NCI-H2227 treated with DMSO at 0.1 percent for 48 hours (cell line): ENCODE measurements around the gene ZSWIM1.
A peak's percentile ranks its signal among the peaks of the same experiment; 100 is the strongest.
"Not testable (repeated sequence)": the region's sequence is repeated elsewhere in the genome, so short reads cannot be mapped to it uniquely, and the experiment has no call there.

ENCODE experiments used
- DNase-seq: peaks from one replicate; lab custom pipeline; 2025; lab: John Stamatoyannopoulos, UW

ZSWIM1 gene

DNA sequence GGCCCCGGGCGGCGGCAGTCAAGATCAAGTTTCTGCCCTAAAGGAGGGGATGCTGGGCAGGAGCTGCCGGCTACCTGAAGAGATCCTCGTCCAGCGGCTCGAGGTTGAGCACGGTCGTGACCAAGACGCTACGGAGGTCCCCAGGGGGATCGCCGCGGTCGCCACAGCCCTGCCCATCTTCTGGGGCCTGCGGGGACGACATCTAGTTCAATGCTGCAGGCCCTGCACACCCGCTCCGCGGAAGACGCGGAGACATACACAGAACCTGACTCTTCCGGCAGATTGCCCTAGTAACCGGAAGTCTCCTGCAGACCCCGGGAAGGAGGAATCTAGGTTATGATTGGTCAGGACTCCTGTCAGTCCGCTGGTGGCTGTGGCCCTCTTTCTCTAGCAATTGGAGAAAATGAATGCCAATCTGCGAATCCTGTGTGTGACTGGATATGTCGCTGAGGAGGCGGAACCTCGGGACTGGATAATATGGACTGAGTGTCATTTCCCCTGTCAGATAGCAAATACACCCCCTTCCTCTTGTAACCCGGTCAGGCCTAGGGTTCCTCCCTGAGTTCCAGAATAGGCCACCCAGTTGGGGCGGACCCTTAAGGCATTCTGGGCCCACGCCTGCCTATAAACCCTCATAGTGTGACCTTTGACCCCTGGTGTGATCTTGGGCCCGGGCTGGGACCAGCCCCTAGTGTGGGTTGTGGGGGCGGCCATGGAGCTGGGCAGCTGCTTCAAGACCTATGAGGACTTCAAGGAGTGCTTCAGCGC is 23.7 kb upstream of the ZSWIM1 start, which contains the start of the genes ACOT8 and ZSWIM3:
TSS of gene ACOT8 (minus strand) at position 279 of the 768 bp plus-strand sequence. CDS start at position 202, 77 bp downstream.
TSS of gene ZSWIM3 (plus strand) at position 501 of the 768 bp plus-strand sequence. CDS start at position 713, 212 bp downstream.
- DNase-seq: peak; percentile 99

DNA sequence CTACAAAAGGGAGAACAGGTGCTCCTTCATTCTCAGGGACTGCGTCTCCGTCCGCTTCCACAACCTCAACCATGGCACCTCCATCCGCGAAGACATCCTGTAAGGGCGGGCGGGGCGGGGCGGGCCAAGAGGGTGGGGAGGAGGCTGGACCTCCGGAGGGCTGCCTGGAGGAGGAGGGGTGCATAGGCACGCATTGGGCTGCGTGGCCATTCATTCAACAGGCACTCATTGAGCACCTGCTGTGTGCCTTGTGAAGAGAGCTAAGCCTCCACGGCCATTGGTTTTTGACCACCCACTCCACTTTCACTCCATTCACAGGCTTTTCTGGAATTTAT is 23.2 kb upstream of the ZSWIM1 start:
- no peak for DNase-seq

DNA sequence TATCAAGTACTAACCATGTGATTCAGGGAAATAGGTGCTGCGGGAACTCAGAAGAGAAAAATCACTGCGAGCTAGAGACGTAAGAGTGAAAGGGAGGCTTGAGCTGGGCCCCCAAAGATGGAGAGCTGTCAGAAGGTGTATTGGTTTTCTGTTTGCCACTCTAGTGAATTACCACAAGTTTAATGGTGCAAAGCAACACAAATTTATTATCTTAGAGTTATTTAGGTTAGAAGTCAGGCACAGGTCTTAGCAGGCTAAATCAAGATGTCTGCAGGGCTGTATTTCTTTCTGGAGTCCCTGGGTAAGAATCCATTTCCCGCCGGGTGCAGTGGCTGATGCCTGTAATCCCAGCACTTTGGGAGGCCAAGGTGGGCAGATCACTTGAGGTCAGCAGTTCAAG is 21.1 kb upstream of the ZSWIM1 start:
- no peak for DNase-seq

DNA sequence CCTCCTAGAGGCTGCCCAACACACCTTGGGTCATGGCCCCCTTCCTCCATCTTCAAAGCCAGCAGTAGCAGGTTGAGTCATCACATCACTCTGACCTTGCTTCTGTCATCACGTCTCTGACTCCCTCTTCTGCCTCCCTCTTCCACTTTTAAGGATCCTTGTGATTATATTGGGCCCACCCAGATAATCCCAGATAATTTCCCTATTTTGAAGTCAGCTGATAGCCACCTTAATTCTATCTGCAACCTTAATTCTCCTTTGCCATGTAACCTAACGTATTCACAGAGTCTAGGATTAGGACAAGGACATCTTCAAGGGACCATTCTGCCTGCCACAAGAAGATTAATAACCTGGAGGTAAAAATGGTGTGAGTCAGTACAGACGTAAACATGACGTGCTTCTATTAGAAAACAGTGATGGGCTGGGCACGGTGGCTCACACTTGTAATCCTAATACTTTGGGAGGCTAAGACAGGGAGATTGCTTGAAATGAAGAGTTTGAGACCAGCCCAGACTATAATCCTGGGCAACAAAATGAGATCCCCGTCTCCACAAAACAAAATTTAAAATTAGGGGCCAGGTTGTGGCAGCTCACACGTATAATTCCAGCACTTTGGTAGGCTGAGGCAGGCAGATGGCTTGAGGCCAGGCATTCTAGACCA is 20.3 kb upstream of the ZSWIM1 start:
- no peak for DNase-seq

DNA sequence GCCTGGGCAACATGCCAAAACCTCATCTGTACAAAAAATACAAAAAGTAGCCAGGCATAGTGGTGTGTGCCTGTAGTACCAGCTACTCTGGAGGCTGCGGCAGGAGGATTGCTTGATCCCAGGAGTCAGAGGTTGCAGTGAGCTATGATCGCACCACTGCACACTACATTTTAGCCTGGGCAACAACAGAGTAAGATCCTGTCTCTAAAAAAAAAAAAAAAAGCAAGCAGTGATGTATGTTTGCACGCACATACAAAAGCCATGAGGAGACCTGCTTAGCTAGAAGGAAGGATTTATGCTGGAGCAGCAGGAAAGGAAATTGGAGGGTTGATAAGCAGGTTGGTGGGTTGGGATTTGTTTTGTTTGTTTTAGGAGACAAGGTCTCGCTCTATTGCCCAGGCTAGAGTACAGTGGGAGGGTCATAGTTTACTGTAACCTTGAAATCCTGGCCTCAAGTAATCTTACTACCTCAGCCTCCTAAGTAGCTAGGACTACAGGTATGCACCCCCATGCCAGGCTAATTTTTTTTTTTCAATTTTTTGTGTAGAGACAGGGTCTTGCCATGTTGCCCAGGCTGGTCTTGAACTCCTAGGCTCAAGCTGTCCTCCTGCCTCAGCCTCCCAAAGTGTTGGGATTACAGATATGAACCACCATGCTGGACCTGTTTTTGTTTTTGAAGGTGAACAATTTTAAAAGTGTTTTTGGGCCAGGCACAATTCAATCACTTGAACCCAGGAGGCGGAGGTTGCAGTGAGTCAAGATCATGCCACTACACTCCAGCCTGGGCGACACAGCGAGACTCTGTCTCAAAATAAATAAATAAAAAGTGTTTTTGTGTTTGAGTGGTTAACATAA is 19.6 kb upstream of the ZSWIM1 start:
- no peak for DNase-seq

DNA sequence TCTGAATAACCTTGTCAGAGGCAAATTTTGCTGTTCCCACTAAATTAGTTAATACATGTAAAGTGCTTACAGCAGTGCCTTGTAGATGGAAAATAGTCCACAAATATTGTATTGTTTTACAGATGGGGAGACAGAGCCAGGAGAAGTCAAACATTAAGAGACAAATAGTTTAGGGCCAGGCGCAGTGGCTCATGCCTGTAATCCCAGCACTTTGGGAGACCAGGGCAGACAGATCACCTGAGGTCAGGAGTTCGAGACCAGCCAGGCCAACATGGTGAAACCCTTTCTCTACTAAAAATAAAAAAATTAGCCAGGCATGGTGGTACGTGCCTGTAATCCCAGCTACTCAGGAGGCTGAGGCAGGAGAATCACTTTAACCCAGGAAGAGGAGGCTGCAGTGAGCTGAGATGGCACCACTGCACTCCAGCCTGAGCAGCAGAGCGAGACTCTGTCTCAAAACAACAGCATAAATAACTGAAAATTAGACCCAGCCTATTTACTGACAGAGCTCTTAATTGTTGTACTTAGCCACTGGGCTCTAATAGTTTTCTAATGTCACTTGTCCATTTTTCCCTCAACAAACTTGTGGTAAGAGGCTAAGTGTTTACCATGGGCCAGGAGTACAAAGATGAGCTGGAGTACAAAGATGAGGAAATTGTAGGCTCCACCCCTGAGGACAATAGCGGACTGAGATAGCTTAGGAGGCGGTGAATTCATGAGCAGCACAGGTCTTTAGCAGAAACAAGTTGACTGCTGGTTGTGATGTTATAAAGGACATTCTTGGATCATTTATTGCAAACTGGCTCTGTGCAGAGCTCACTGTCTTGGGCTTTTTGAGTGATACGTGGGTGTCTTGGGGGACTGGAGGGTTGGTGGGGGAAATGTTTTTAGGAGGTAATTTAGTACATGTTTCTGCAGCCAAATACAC is 17.2 kb upstream of the ZSWIM1 start:
- peak; percentile 40 for DNase-seq

DNA sequence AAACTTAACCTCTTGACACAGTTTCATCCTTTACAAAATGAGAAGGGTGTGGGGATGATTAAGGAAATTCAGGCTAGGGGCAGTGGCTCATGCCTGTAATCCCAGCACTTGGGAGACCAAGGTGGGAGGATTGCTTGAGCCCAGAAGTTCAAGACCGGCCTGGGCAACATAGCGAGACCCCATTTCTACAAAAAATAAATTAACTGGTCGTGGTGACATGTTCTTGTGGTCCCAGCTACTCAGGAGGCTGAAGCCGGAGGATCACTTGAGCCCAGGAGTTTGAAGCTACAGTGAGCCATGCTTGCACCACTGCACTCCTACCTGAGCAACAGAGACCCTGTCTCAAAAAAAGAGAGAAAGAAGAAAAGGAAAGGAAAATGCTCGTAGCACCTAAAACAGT is 14.6 kb upstream of the ZSWIM1 start:
- DNase-seq: no peak

DNA sequence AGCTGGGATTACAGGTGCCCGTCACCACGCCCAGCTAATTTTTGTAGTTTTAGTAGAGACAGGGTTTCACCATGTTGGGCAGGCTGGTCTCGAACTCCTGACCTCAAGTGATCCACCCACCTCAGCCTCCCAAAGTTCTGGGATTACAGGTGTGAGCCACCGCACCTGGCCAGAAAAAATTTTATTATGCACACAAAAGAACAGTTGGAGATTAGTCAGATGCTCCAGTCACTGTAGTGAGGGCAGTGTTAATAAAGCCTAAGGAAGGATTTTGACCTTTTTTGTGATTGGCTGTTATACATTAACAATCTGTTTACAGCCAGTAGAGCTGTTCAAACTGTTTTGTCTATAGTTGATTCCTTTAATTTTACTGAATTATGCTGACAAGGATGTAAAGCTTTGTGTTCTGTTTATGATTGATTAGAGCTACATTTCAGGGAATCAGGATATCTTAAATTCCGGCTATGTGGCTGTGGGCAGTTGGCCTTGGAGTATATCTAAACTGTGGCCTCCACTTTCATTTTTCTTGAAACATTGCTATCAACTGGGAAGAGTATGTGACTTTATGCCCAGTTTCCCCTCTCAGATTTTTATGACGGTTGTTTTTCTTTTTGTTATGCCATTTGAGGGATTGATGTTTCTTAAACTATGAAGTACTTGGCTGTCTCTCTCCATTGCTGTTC is 13.8 kb upstream of the ZSWIM1 start:
- DNase-seq: no peak

DNA sequence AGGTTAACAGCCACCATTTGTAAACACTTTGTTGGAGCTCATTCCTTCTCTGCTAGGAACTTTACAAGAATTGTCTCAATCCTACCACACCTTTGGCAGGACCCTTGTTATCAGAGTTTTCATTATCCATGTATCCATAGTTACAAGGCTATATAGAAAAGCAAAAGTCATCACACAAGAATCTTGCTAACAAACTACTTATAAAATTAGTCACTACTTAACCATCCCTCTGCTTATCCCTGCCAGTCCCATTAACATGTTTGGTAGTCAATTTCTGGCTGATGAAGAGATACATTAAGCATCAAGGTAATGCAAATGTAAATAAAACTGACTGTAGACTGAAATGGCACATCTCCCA is 13.2 kb upstream of the ZSWIM1 start:
- no peak for DNase-seq

DNA sequence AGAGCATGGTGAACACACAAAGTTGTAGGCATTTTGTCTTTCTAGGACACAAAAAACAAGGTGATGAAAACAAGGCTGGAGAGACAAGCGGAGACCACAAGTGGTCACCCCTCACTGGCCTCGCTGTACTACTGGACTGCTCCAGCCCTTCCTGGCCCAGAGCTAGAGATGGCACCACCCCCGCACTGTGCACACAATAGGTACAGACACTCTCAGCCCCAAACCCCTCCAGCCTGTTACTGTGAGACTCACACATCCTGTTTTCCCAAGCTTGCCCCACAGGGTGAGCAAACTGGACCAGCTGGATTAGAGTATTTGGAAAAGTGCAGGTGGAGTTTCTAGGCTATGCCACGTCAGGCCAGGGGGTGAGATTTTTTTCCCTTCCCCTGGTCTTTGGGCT is 8.4 kb upstream of the ZSWIM1 start:
- DNase-seq: no peak

DNA sequence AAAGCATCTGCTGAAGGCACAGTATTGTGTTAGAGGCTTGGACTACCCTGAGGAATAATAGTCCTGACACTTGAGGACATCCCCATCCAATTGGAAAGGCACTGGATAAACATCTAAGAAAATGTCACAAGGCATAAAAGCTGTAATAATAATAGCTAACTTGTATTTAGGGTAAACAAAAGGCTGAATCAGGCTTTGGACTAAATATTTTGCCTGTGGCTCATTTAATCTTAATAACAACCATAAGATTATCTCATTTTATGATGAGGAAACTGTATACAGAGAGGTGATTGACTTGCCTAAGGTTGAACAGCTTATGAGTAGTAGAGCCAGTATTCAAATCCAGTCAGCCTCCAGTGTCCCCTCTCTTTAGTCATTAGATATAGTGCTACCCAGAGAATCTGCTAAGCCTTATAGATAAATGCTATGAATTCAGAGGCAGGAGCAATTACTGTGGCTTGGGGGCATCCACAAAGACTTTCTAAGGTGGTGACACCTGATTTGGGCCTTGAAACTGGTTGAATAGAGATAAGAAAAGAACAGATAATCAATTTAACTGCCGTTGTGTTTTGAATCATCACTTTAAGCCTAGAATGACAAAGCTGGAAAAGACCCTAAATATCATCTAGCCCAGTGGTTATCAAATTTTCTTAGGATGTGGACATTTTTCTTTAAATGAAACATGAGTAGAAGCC is 7.5 kb upstream of the ZSWIM1 start:
- no peak for DNase-seq

DNA sequence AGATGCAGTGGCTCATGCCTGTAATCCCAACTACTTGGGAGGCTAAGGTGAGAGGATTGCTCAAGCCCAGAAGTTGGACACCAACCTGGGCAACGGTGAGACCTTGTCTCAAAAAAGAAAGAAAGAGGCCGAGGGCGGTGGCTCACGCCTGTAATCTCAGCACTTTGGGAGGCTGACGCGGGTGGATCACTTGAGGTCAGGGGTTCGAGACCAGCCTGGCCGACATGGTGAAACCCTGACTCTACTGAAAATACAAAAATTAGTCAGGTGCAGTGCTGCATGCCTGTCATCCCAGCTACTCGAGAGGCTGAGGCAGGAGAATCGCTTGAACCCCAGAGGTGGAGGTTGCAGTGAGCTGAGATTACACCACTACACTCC is 6.9 kb upstream of the ZSWIM1 start:
- not testable (repeated sequence) for DNase-seq

DNA sequence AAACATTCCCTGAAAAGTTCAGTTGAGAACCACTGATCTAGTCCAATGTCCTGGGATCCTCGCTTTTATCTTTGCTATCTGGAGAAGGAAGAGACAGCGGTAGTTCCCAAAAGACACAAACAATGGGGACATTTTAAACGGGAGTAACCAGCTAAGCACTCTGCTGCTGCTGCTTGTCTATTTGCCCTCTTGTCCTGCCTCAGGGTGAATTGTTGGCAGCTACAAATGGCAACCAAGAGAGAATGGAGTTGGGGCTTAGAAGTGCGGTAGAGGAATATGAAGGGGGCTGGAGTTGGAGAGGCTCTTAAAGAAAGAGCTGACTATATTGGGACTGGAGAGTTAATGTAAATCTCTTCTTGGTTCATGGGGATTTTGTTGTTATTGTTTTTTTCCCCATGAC is 6.5 kb upstream of the ZSWIM1 start:
- no peak for DNase-seq

DNA sequence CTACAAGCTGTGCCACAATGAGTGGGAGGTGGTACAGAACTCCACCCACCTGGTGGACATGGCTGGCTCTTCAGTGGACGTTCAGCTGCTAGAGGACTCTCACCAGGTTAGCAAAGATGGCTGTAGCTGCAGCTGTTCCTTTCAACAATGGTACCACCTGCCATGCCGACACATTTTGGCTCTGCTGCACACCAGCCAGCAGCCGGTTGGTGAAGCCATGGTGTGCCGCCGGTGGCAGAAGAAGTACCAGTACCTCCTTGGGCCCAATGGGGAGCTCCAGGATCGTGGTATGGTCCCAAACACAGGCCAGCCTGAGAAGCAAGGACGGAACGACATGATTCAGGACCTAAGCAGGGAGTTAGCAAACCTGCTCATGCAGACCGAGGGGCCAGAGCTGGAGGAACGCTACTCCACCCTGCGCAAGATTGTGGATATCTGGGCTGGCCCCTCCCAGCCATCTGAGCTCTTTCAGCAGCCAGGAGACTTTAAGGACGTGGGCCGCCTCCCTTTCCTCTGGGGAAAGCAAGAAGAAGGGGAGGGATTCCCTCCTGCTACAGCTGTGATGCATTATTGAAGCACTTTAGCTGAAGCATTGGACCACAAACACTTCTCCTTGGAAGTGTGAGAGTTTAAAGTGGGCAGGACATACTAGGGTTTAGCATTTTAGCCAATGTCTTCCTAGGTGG is 2.8 kb upstream of the ZSWIM1 start:
- no peak for DNase-seq

DNA sequence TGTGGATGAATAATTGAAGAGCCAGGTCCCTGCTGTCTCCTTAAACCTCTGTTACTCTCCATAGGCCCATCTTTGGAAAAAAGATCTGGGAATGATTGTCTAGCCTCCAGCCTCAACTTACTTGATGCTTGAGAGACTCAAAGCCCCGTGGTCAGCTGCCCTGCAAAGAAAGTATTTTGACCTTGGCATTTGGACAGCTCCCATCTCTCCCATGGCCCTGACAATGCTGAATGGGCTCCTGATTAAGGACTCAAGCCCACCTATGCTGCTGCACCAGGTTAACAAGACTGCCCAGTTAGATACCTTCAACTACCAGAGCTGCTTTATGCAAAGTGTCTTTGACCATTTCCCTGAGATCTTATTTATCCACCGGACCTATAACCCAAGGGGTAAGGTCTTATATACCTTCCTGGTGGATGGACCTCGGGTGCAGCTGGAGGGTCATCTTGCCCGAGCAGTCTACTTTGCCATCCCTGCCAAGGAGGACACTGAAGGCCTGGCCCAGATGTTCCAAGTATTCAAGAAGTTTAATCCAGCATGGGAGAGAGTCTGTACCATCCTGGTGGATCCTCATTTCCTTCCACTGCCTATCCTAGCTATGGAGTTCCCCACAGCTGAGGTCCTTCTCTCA is 1.6 kb downstream of the ZSWIM1 start:
- no peak for DNase-seq

DNA sequence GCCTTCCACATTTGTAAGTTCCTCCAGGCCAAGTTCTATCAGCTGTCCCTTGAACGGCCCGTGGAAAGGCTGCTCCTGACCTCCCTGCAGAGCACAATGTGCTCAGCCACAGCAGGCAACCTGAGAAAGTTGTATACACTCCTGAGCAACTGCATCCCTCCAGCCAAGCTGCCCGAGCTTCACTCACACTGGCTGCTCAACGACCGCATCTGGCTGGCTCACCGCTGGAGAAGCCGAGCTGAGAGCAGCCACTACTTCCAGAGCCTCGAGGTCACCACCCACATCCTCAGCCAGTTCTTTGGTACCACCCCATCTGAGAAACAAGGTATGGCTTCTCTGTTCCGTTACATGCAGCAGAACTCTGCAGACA is 2.1 kb downstream of the ZSWIM1 start:
- no peak for DNase-seq

DNA sequence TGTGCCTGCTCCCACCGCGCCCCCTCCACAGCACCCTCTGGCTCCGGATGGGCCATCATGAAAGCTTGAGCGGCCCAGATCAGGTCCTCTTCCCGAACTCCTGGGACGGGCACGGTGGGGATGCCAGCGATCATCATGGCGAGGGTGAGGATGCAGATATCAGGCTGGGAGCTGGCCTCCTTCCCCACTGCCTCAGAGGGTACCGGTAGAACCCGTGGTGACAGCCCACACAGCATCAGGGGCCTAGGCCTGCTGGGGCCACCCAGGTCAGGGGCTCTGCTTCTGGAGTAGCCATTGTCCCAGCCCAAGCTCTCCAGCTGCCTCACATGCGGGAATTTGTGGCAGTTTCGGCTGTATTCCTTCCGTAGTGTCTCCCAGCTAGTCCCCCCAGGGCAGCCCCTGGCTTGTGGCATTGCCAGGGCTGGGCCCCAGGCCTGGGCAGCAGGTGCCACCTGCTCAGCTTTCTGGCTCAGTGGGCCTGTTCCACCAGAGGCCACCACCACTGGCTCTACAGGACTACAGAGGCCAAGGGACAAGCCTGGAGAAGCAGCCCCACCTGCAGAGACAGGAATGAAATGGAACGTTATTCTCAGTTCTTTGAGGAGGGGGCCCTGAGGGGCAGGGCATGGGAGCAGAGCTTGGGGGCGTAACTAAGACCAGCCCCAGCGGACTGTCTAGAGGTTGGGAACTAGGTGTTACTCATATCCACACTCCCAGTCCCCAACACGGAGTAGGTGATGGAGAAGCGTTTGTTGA is 5.7 kb downstream of the ZSWIM1 start:
- no peak for DNase-seq

DNA sequence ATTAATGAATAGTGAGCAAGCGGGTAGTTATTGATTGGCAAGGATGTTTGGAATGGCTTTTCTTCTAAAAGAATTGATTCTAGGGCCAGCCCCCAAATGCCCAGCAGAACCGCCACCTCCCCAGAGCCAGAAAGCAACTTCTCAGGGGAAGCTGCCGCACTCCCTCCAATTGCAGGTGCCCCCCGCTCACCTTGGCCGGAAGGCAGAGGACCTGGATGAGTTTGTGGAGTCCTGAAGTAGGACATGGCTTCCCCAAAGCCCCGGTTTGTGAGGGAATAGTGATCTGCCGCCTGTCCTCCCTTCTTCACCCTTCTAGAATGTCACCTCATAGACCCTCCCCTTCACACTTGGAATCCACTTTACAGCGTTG is 6.3 kb downstream of the ZSWIM1 start, which contains the start of gene SPATA25:
TSS of gene SPATA25 (minus strand) at position 277 of the 370 bp plus-strand sequence. CDS start at position 245, 32 bp downstream.
- DNase-seq: no peak

DNA sequence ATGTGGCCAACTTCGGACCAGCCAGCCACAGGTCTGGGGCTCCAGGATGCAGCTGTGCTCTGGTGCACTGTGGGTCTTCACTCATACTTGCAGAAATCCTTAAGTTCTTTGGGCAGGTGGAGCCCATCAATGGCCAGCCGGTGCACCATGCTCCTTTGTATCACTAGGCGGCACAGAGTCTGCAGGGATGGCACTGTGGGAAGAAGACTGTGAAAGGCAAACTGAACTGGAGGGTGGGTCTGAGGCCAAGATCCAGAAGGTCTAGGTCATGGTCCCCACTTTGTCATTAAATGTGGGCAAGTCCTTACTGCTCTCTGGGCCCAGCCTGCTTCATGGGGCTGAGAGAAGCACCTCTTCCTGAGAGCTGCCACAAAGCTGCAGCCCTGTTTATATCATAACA is 7.7 kb downstream of the ZSWIM1 start:
- no peak for DNase-seq
